ENCODE results near the gene APLP1.

- TF ChIP-seq REST (IDR thresholded peaks at IDR 0.05; ENCODE audit: borderline replicate concordance) (no peak), SMC3 (conservative IDR thresholded peaks at IDR 0.05; ENCODE audit: poor library complexity) (no peak), CTCF (IDR thresholded peaks at IDR 0.05; ENCODE audit: poor library complexity, severe bottlenecking) (no peak), EP300 (conservative IDR thresholded peaks at IDR 0.05; ENCODE audit: poor library complexity, severe bottlenecking) (no peak), POLR2AphosphoS5 (IDR thresholded peaks at IDR 0.05) (no peak)
Observed at GRCh38 chr19:35856546-35857149, 11.7 kb upstream of the APLP1 start, which contains the start of gene KIRREL2.
